Lower leg skin (tissue), 3 donors: ENCODE results near the gene GIGYF2.

Experiments used
- POLR2A ChIP-seq, 2 donors: fragments of 450-650 bp; IDR thresholded peaks; one replicate each; pipeline ENCODE4 v1.6.1; 2016 to 2017; ENCODE audit warnings: antibody characterized with exemption in 2 of 2, mild to moderate bottlenecking in 1 of 2, moderate library complexity in 1 of 2
- TF ChIP-seq, protein P1 (sequence below), 3 donors: fragments of 450-650 bp; IDR thresholded peaks; one replicate each; pipeline ENCODE4 v1.5.1; 2016; ENCODE audit warnings: antibody characterized with exemption in 3 of 3, mild to moderate bottlenecking in 3 of 3, moderate library complexity in 2 of 3

DNA sequence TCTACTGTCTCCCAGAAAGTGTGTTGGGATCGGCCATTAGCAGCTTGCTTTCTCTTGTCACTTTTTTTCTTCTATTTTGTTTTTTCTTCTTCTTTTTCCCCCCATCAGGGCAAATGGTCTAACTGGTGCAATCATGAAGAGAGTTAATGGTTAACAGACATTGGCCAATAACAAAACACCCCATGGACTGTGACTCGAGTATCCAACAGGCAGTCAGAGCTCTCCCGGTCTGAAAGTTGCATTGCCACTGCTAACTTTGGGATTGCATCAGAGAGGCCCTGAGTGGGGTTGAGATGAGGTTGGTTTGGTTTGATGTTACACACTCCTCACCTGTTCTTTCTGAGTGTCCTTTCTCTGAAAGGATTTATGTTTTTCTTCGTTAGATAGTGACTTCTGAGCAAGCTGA, 160.0 kb downstream of the GIGYF2 start:
- TF ChIP-seq, protein P1, sequence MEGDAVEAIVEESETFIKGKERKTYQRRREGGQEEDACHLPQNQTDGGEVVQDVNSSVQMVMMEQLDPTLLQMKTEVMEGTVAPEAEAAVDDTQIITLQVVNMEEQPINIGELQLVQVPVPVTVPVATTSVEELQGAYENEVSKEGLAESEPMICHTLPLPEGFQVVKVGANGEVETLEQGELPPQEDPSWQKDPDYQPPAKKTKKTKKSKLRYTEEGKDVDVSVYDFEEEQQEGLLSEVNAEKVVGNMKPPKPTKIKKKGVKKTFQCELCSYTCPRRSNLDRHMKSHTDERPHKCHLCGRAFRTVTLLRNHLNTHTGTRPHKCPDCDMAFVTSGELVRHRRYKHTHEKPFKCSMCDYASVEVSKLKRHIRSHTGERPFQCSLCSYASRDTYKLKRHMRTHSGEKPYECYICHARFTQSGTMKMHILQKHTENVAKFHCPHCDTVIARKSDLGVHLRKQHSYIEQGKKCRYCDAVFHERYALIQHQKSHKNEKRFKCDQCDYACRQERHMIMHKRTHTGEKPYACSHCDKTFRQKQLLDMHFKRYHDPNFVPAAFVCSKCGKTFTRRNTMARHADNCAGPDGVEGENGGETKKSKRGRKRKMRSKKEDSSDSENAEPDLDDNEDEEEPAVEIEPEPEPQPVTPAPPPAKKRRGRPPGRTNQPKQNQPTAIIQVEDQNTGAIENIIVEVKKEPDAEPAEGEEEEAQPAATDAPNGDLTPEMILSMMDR (IDR thresholded peaks at IDR 0.05) = no peak
- no peak for TF ChIP-seq POLR2A (IDR thresholded peaks at IDR 0.05)
